ENCODE results near the gene PLA2G4A.

DNA sequence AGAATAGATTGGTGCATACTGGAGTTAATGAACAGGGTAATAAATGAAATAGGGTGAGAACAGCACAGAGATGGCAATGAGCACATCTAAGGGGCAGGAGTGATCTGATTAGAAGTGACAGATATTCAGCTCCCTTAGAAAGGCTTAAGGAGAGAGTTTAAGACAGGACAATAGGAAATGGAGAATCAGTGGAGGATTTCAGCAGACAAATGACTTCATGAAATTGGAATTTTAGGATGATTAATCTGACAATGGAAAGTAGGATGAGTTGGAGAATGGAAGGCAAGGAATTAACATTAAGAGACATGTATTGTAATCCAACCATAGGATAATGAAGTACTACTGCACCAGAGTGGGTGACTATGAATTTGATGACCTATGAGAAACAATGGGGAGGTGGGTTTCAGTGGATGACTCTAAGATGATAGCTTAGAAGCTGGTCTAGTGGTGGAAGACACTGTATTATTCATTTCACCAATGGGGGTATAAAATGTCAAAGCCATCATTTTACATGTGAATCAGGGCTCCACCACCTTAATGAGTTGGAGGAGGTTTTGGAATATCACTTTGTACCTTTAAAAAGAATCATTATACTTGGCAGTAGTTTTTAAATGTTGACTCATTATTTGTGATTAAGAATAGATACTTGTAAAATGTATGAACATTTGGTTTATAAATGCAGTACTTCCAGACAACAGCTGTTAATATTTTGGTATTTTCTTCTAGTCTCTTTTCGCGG is 139.1 kb downstream of the PLA2G4A start:
- TF ChIP-seq EZH2 (IDR thresholded peaks at IDR 0.05; ENCODE audit: borderline replicate concordance, insufficient read depth, low read length, poor library complexity, severe bottlenecking) (no peak), CTCF (IDR thresholded peaks at IDR 0.05; ENCODE audit: poor library complexity, severe bottlenecking) (no peak), POLR2AphosphoS5 (IDR thresholded peaks at IDR 0.05) (no peak), EP300 (conservative IDR thresholded peaks at IDR 0.05; ENCODE audit: poor library complexity, severe bottlenecking) (no peak)

Data from neural cell (in vitro differentiated cells).